Measurements from ENCODE around the gene TMEM263. TPM values are rescaled to one million over a fixed set of nuclear protein-coding genes. Genes with fewer than 3 reads are reported as not detected.

TMEM263 gene
- total and polyA plus RNA-seq, 2 donors (not counting 3 experiments of a cell fraction or from before 2014, with no cell fraction given) = 22.5 to 72.5 TPM

DNA sequence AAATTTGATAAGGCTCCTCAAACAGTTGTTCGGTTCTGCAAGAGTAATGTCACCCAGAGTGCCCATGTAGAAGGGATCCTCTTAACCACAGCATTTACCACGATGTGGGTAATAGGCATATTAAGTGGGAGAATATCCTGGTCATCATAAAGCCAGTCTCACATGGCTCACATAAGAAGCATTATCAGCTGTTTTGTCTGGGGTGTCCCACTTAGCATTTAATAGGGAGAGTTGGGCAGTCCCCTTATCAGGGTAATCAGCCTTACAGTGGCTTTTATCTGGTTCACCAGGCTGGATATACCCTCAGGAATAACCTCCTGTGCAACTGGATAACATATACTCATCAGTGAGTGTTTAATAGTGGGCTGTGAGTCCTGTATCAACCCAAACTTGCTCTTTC, 12.9 kb upstream of the TMEM263 start:
- no peak for FAIRE-seq

More for the DNA sequence above, 12.9 kb upstream of the TMEM263 start:
- Histone ChIP-seq H3K9me1 (replicated peaks; ENCODE audit: control insufficient read depth, extremely low read depth, insufficient read depth, low read length) (no peaks in the 10 kb centered on the region), H3K79me2 (ENCODE audit: control insufficient read depth, insufficient read depth, low read length) (no peaks in the 10 kb centered on the region), H3K9ac (replicated peaks; ENCODE audit: extremely low read depth, insufficient read depth, low read length) (no peak overlapping the region), H3K9me3 (replicated peaks; ENCODE audit: control insufficient read depth, insufficient read depth, low read length) (no peaks in the 10 kb centered on the region), H3K27me3 (ENCODE audit: control insufficient read depth in 2 of 2, insufficient read depth in 2 of 2, low read length in 2 of 2) (peaks cover 0 to 5% of the 10 kb centered on the region in 2 experiments), H4K20me1 (replicated peaks; ENCODE audit: control insufficient read depth, extremely low read depth, insufficient read depth, low read length) (no peaks in the 10 kb centered on the region), H2AFZ (ENCODE audit: low read depth, low read length) (no peak overlapping the region), H3K4me1 (ENCODE audit: control insufficient read depth, extremely low read depth, insufficient read depth, low read length) (no peaks in the 10 kb centered on the region), H3K4me3 (replicated peaks in 1 of 3; ENCODE audit: insufficient read depth in 1 of 3, low read depth in 1 of 3, low read length in 3 of 3) (no peak overlapping the region), H3K4me2 (ENCODE audit: insufficient read depth, low read length) (no peak overlapping the region), H3K27ac (ENCODE audit: insufficient read depth, low read depth, low read length) (no peak overlapping the region), H3K36me3 (ENCODE audit: control insufficient read depth in 2 of 2, extremely low read depth in 1 of 2, insufficient read depth in 2 of 2, low read length in 2 of 2) (no peaks in the 10 kb centered on the region)
- BruUV-seq (replicated peaks) = no TSS peak
- ChIA-PET POLR2A (interaction anchor here (1.0 kb wide), 1 partner anchor 13 kb away, joined by 3 read pairs; the partner anchor contains the start of gene TMEM263), CTCF (interaction anchor here (1.1 kb wide), 1 partner anchor 23 kb away, joined by 3 read pairs; no protein-coding TSS in a partner anchor)
- intact Hi-C loops (cut with micrococcal nuclease) = no loop called here
- DNase-seq (ENCODE audit: low read depth, low spot score) = no peak
- dilution Hi-C loops (cut with MboI; ENCODE audit: extremely low pct_ligation_motif_present, low sequenced_read_pairs) = no loop called here
- TF ChIP-seq POLR2AphosphoS5 (IDR thresholded peaks at IDR 0.05; ENCODE audit: insufficient read depth, low read depth, low read length) (no peak), JUN (IDR thresholded peaks at IDR 0.05; ENCODE audit: borderline replicate concordance, insufficient read depth, insufficient read length, low read depth) (no peak), POLR2A (IDR thresholded peaks at IDR 0.05; ENCODE audit: low read depth, low read length) (no peak), FOS (IDR thresholded peaks at IDR 0.05; ENCODE audit: borderline replicate concordance, insufficient read depth, low read length) (no peak), GATA2 (IDR thresholded peaks at IDR 0.05; ENCODE audit: insufficient read depth, insufficient read length, low read depth, low read length) (no peak), MYC (IDR thresholded peaks at IDR 0.05; ENCODE audit: low read depth, low read length) (no peak), EZH2 (IDR thresholded peaks at IDR 0.05; ENCODE audit: borderline replicate concordance, low read depth, low read length, severe bottlenecking) (no peak)
- TF ChIP-seq, protein P1, sequence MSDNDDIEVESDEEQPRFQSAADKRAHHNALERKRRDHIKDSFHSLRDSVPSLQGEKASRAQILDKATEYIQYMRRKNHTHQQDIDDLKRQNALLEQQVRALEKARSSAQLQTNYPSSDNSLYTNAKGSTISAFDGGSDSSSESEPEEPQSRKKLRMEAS (IDR thresholded peaks at IDR 0.05; ENCODE audit: insufficient read depth, insufficient read length) = no peak
- TF ChIP-seq, protein P2, sequence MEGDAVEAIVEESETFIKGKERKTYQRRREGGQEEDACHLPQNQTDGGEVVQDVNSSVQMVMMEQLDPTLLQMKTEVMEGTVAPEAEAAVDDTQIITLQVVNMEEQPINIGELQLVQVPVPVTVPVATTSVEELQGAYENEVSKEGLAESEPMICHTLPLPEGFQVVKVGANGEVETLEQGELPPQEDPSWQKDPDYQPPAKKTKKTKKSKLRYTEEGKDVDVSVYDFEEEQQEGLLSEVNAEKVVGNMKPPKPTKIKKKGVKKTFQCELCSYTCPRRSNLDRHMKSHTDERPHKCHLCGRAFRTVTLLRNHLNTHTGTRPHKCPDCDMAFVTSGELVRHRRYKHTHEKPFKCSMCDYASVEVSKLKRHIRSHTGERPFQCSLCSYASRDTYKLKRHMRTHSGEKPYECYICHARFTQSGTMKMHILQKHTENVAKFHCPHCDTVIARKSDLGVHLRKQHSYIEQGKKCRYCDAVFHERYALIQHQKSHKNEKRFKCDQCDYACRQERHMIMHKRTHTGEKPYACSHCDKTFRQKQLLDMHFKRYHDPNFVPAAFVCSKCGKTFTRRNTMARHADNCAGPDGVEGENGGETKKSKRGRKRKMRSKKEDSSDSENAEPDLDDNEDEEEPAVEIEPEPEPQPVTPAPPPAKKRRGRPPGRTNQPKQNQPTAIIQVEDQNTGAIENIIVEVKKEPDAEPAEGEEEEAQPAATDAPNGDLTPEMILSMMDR (IDR thresholded peaks at IDR 0.05; ENCODE audit: extremely low read depth in 1 of 2, insufficient read depth in 1 of 2, low read depth in 1 of 2, low read length in 2 of 2) = no peak
